Stimulated activated CD8-positive, alpha-beta memory T cell treated with anti-CD3 and anti-CD28 coated beads, Interleukin-12 subunit alpha, Interleukin-12 subunit beta, amount 100 ng/mL, for 24 hours (primary cell): Measurements from ENCODE around the gene PIK3CD.
A peak's percentile ranks its signal among the peaks of the same experiment; 100 is the strongest.
"Not testable (repeated sequence)": the region's sequence is repeated elsewhere in the genome, so short reads cannot be mapped to it uniquely, and the experiment has no call there.

ENCODE experiments used
- DNase-seq: peaks from one replicate; pipeline ENCODE4 v3.0.0-alpha.2; 2020; ENCODE audit errors: extremely low read depth

Gene PIK3CD

DNA sequence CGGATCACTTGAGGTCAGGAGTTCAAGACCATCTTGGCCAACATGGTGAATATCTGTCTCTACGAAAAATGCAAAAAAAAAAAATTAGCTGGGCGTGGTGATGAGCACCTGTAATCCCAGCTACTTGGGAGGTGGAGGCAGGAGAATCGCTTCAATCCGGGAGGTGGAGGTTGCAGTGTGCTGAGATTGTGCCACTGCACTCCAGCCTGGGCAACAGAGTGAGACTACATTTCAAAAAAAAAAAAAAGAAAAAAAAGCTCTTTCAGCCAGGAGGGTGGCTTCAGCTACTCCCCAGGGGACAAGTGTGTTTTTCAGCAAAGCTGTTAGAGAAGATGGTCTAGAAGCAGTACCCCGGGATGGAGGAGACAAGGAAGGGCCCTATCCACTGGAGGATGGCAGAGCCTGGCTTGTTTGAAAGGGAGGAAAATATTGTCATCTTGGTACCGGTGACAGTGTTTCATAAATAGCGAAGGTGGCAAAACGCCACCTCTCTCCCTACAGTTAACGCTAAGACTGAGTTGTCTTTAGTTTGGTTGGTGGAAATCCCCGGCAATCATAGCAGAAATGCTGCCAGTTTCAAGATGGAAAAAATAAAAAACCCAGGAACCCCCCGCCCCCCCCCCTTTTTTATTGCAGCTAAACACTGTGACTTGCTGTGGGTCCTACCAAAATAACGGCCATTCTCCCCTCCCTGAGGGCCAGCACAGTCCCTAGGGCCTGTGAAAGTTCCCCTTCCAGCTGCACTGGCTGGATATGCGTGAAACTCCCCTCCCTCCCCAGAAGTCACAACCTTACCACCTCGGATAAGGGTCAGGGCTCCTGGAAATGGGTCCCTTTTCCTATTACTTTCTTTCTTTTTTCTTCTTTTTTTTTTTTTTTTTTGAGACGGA is 3.5 kb downstream of the PIK3CD start:
- no peak for DNase-seq

DNA sequence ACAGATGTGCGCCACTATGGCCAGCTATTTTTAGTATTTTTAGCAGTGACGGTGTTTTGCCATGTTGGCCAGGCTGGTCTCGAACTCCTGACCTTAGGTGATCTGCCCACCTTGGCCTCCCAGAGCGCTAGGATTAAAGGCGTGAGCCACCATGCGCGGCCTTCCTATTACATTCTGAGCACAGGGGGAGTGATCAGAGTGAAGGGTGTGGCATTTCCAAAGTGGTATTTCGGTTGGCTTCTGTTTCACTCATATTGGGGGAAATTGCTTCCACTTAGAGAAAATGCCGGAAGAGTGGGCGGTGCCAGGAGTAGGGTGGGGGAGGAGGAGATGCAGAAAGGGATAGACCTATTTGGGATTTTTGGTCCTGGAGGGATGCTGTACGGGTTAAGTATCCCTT is 4.3 kb downstream of the PIK3CD start:
- DNase-seq, result no peak

DNA sequence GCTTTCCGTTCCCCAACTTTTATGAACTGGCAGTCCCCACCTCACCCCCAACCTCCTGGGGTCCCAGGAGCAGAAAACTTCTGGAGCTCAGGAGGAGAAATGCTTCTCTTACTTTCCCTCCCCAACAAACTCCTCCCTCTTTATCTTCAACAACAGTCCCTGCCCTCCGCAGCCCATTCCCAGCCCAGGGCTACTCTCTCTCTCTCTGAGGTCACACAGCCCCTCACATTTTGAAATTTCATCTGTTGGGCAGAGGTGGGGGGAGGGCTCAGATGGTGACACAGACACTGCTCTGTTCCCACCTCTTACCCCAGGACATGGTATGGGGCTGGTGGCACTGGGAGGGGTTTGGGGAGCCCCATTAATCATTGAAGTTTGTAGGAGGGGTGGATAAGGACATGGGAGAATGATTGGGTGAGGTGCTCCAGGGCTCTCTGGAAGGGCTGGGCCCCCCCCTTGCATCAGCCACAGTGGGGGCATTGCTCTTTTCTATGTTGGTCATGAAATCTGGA is 6.0 kb downstream of the PIK3CD start:
- DNase-seq, result no peak

DNA sequence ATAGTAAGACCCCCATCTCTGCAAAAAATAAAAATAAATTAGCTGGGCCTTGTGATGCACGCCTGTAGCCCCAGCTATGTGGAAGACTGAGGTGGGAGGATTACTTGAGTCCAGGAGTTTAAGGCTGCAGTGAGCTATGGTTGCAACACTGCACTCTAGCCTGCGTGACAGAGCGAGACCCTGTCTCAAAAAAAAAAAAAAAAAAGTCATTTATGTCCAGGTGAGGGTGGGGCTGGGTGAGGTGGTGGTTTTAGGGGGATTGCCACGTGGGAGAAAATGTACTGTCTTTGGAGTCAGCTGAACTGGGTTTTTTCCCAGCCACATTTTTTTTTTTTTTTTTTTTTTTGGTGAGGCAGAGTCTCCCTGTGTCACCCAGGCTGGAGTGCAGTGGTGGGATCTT is 6.7 kb downstream of the PIK3CD start:
- DNase-seq, result no peak

DNA sequence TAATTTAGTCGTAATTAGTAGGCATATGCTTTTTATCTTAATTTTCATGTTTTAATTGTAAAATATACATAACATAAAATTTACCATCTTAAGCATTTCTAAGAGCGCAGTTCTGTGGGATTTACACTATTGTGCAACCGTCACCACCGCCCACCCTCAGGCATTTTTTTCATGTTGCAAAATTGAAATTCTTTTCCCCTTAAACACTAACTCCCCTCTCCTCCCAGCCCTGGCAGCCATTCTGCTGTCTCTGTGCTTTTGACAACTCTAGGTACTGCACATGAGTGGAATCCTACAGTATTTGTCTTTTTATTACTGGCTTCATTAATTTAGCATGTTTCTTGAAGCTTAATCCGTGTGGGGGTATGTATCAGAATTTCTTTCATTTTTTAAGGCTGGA is 7.8 kb downstream of the PIK3CD start:
- no peak for DNase-seq

DNA sequence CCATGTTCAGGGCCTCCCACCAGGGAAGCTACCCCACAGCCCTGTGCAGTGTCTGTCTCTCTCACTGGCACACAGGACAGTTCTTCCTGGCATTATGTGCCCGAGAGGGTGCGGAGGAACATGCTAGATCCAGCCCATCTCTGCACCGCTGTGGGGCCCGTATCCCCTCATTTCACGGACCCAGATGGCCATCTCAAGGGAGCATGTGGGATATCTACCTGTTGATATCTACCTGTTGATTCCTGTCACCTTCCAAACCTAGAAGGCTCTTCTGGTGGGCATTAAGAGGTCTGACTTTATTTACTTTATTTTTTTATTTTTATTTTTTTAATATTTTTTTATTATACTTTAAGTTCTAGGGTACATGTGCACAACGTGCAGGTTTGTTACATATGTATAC is 11.7 kb downstream of the PIK3CD start:
- no peak for DNase-seq

DNA sequence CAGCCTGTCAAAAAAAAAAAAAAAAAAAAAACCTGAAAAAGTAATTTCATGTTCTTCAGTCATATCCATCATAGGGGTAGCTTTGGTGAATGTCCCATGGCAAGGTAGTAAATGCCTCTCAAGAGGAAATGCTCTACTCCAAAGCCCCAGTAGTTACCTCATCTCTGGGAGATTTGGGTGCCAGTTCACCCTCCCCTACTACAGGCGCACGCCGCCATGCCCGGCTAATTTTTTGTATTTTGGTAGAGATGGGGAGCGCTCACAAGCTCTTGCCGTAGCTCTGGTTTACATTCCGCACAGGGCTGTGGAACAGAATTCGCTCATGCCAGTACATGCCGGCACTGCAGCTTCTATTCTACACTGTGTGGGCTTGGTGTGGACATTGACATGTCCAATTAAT is 13.7 kb downstream of the PIK3CD start:
- no peak for DNase-seq

DNA sequence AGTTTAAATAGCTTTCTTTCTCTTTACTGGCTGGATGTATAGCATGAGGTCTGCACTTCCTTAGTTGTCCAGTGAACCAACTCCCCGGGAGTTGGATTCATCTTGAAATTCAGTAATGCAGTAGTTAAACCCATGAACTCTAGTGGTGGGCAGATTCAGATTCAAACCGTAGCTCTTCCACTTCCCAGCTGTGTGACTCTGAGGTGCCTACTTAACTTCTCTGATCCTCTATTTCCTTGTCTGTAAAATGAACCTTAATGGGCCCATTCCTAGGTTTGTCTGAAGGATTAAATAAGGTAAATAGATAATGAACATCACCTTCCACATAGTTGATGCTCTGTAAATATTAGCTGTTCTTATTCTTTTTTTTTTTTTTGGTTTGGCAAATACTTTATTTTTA is 16.5 kb downstream of the PIK3CD start:
- no peak for DNase-seq

DNA sequence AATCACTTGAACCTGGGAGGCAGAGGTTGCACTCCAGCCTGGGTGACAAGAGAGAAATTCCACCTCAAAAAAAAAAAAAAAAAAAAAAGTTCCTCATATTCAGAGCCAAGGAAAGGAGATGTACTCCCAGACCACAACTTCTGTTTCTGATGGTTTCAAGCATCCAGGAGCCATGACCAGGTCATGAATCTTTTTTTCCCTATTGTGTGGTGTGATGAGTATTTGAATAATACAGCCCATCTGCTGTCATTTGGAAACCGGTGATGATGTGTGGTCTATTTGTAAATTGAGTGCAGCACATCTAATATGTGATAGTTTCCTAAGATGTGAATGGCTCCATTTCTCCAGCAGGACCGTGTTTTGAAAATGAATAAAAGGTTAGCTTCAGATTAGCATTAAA is 18.6 kb downstream of the PIK3CD start:
- no peak for DNase-seq

DNA sequence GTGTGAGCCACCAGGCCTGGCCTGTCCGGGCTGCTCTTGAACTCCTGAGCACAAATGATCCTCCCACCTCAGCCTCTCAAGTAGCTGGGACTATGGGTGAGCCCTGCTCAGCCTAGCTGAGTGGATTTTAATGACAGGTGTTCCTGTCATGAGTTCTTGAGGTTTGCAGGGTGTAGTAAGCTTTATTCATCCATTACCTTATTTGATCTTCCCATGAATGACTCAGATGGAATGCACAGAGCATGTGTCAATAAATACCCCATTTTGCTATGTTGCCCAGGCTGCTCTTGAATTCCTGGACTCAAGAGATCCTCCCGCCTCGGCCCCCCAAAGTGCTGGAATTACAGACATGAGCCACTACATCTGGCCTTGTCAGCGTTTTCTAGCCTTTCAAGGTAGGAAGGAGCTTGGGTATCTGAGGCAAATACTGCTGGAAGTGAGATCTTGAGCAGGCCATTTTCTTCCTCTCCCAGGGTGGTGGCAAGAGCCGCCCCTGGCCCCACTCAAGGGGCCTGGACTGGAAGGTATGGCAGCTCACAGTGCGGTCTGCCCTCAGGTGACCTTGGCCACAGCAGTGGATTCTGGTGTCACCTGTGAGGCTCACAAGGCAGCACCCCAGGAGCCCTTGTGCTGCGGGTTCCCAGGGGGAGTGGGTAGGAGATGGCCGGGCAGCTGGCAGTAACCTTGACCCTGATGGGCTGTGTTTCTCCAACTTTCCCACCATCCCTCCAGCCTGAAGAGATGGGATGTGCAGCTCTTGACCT is 20.0 kb downstream of the PIK3CD start:
- DNase-seq, result no peak

DNA sequence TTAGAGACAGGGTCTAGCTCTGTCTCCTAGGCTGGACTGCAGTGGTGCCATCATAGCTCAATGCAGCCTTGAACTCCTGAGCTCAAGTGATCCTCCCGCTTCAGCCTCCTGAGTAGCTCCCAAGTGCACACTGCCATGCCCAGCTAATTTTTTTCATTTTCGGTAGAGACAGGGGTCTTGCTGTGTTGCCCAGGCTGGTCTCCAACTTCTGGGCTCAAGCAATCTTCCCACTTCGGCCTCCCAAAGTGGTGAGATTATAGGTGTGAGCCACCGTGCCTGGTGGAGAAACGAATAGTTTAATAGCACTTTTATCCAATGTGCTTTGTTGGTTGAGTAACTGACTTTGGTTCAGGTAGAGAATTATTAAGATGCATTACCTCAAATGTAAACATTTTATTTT is 20.9 kb downstream of the PIK3CD start:
- DNase-seq, result no peak

DNA sequence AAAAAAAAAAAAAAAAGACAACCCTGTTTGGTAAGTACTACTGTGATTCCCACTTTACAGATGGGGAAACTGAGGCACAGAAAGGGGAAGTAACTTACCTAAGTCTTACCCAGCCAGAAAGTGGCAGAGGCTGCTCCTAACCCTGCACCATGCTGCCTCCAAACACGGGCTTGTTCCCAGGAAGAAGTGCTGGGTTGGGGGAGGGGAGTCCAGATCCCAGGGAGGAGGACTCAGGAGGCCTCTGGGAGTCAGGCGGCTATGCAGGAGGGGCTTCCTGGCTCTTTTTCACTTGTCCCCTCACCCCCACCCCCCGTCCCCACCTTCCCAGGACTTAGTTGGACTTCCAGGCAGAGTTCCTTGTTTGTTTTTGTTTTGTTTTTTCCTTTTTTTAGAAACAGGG is 23.9 kb downstream of the PIK3CD start:
- DNase-seq, result no peak

DNA sequence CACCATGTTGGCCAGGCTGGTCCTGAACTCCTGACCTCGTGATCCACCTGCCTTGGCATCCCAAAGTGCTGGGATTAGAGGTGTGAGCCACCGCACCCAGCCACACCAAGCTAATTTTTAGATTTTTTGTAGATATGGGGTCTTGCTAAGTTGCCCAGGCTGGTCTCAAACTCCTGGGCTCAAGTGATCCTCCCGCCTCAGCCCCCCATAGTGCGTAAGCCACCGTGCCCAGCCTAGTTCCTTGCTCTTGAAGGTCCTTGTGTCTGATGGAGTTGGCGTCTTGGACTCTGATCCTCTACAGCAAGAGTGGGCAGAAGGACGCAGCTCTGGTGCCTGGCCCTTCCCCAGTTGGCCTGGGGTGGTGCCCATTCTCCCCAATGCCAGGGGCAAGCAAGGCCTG is 24.6 kb downstream of the PIK3CD start:
- DNase-seq, result not testable (repeated sequence)

DNA sequence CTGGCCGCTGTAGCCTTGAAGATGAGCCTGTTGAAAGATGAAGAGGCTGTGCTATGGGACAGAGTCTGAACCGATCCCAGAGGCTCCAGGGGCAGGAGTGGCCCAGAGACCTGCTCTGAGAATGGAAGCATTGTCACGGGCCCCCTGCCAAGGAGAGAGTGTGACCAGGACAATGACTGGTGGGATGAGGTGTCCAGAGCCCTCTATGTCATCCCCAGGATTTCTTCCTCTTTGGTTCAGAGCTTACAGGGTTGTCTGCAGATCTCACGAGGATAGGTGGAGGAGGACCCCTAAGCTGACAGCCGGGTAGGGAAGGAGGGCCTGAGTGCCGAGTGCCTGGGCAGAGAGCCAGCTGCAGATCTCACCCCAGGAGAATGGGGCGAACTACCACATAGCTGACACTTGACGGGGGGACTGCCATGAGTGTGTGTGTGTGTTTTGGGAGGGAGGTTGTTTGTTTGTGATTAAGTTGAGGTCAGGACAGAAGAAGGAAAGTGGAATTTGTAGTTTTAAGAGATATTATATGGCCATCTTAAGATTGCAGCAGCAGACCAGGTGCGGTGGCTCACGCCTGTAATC is 25.4 kb downstream of the PIK3CD start:
- DNase-seq, result no peak

DNA sequence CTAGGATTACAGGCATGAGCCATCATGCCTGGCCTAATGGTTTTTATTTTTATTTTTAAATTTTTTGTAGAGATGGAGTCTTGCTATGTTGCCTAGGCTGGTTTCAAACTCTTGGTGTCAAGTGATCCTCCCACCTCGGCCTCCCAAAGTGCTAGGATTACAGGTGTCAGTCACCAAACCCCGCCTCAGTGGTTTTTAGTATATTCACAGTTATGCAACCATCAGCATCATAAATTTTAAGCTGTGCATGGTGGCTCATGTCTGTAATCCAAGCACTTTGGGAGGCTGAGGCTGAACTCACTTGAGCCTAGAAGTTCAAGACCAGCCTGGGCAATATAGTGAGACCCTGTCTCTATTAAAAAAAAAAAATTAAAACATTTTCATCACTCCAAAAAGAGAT is 28.6 kb downstream of the PIK3CD start:
- DNase-seq, result no peak

DNA sequence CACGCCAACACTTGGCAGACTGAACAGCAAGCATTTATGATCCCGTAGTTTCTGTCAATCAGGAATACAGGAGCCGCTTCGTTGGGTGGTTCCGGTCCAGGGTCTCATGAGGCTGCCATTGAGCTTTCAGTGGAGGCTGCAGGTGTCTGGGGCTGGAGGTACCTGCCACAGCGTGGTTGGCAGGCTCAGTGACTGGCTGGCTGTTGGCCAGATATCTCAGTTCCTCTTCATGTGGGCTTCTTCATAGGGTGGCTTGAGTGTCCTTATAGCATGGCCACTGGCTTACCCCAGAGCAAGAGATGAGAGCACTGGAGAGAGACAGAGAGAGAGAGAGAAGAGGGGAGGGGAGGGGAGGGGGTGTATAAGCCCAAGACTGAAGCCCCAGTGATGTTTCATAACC is 29.3 kb downstream of the PIK3CD start:
- no peak for DNase-seq

DNA sequence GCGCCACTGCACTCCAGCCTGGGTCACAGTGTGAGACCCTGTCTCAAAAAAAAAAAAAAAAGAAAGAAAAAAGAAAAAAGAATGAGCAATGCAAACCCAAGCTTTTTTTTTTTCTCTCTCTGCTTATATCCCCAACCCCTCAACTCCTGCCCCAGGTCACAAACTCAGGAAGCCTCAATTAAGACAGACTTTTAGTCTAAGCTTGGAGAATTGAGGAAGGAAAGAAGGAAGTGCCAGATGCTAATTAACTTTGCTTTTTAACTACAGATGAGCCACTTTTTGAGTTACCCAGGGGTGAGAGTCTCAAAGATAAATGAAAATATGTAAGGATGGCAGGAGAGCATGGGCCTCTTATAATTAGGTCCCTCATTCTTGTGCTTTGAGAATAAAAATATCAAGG is 33.3 kb downstream of the PIK3CD start:
- no peak for DNase-seq

DNA sequence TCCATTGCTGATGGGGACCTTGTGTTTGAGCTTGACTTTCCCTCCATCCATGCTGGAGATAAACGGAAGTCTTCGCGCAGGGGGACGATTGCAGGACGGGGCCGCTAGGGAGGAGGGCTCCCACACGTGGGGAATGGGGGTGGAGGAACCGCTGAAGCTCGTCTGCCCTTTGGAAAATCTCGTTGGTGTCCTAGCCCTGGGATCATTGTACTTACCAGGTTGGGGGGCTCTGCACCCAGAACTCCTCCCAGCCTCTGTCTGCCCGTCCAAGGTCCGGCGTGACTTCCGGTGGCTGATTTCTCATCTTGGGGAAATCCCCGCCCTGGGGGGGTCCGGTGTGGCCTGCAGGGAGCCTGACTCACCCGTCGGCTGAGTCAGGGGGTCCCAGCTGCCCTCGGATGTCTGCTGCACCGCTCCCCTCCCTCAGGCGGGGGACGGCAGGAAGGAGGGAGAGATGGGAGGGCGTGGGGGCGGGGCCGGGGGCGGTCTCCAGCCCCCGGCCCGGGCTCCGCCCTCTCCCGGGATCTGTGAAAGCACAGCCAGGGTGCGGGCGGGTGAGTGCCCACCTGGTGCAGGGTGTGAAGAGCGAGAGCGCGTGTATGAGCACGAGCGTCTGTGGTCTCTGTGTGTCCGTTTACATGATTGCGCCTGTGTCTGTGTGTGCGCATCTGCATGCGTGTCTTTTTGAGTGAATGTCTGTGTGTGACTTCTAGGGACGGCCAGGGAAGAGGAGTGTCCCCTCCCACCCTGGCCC is 35.8 kb downstream of the PIK3CD start:
- peak; percentile 45 for DNase-seq

DNA sequence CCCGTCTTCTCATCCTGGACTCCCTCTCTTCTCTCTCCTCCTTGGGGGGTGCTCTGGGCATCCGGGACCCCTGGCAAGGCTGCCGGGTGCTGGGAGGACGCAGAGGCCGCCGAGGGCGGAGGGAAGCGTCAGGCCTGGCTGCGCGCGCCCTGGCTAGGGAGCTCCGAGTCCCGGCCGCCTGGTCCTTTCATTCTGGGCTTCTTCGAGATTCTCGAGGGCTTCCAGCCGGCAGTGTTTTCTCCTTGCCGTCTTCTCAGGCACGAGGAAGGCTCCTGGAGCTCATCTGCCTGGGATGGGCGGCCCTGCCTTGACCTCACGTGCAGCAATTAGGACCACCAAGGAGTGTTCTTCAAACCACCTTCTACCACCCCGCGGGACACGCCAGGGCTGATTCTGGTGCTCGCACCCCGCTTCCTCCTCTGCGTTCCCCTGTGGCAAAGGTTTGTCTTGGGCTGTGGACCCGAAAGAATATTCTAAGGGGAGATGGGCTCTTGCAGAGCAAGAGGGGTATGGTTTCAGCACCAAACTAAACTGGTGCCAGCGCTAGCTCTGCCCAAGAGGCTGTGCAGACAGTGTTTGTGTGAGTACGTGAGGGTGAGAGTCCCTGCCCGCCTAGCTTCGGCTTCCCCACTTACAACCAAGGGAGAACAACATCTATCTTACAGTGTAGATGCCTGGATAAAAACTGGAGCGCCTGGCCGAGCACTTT is 36.5 kb downstream of the PIK3CD start:
- DNase-seq, result no peak

DNA sequence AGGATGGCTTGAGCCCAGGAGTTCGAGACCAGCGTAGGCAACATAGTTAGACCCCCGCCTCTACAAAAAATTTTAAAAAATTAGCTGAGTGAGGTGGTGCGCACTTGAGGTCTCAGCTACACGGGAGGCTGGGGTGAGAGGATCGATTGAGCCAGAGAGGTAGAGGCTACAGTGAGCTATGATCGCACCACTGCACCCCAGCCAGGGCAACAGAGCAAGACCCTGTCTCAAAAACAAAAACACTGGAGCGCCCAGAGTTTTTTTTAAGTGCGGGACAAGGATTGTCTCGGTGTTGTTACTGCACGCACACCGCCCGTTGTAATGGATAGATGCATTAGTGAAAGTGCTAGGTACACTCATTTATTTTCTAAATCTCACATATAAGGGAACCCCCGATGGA is 37.1 kb downstream of the PIK3CD start:
- no peak for DNase-seq

DNA sequence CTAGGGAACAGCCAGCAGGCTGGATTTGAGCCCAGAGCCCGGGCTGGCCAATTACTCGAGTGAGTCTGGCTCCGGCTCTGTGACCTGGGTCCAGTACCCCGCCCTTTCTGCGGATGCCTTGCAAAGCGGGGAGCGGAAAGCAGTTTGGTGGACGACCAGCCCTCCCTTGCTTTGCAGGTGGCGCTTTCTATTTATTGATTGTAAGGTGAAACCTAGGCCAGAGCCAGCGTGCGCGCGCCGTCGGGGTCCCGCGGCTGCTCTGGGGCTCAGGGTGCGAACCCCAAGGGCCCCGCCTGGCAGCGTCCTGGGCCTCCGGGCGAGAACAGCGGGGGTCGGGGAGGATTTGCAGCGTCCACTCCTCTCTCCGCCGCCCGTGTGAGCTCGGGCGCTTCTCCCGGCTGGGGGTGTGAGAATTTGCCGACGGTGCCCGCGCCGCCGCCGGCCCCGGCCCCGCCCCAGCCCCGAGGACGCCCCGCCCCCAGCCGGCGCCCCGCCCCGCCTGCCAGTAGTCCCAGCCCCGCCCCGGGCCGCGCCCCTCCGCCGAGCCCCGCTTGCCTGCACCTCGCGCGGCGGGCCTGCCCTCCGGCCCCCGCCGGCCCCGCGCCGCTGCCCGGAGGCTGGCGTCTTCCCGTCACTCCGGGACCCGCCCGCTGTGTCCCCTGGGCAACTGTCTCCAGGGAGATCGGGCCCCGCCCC is 37.6 kb downstream of the PIK3CD start:
- DNase-seq, result peak; percentile 54
